Adrenal gland (tissue), 12 donors: ENCODE data around the gene RFLNA. TPM values are rescaled to one million over a fixed set of nuclear protein-coding genes. Genes with fewer than 3 reads are reported as not detected.
A peak's percentile ranks its signal among the peaks of the same experiment; 100 is the strongest.

Experiments used
- DNase-seq, 7 donors: peaks; one replicate each; pipeline ENCODE4 v3.0.0-alpha.2; 2019 to 2020
- H3K27ac ChIP-seq, 5 donors: fragments of 200-600 bp; sonication (generic) in 4 of 5; 1 replicate in 3 of 5; 2 replicates in 2 of 5; pipeline versions ENCODE4 v1.5.1 to v1.8.0; 2016 to 2020; ENCODE audit warnings: mild to moderate bottlenecking in 1 of 5
- H3K27me3 ChIP-seq: fragments of 200-600 bp; 2 replicates; pipeline ENCODE4 v1.8.0; 2021
- H3K36me3 ChIP-seq, 2 donors: fragments of 200-600 bp; replicated peaks in 1 of 2; 1 replicate in 1 of 2; 2 replicates in 1 of 2; pipeline versions ENCODE4 v1.5.1 to v1.8.0; 2018 to 2022
- H3K4me1 ChIP-seq, 2 donors: fragments of 200-600 bp; replicated peaks in 1 of 2; 1 replicate in 1 of 2; 2 replicates in 1 of 2; pipeline versions ENCODE4 v1.5.1 to v1.8.0; 2018 to 2021
- H3K4me3 ChIP-seq, 4 donors: fragments of 200-600 bp; sonication (generic) in 3 of 4; one replicate each; pipeline ENCODE4 v1.5.1; 2016 to 2018
- H3K9me3 ChIP-seq, 3 donors: fragments of 200-600 bp; sonication (generic) in 1 of 3; replicated peaks in 1 of 3; 1 replicate in 2 of 3; 2 replicates in 1 of 3; pipeline versions ENCODE4 v1.5.1 to v1.8.0; 2016 to 2021
- POLR2A ChIP-seq, 2 donors: fragments of 450-650 bp; IDR thresholded peaks; one replicate each; pipeline ENCODE4 v1.6.1; 2017; ENCODE audit warnings: antibody characterized with exemption in 2 of 2, mild to moderate bottlenecking in 2 of 2, moderate library complexity in 1 of 2
- WGBS, 4 donors: extraction: QIAGEN DNeasy Blood & Tissue Kit in 2 of 4; methylation state at CpG; one replicate each; pipeline versions ENCODE4 v1.1.5 to v1.1.7; 2013 to 2017; 5-methylcytosine and 5-hydroxymethylcytosine counted together
- intact Hi-C, 2 donors: fragments of 100-400 bp; cut with DNase I; formaldehyde crosslinking; loops; one replicate each; pipeline versions ENCODE4 v1.14.1 to v1.15.0; 2022 to 2023
- polyA plus RNA-seq, 3 donors: library from polyadenylated mRNA; stranded (reverse); fragments of 200-250 nt in 2 of 3; fragments of 350-450 nt in 1 of 3; fragmentation: Illumina TruSeq in 1 of 3; extraction: RNeasy Lipid Tissue Mini Kit (QIAGEN cat#74804) in 1 of 3; gene quantifications; one replicate each; pipeline ENCODE4 v1.2.3, GENCODE V29; 2013 to 2014
- total RNA-seq, 9 donors: library from RNA; depleted of rRNA in 4 of 9; stranded (reverse); fragments of >200 nt in 4 of 9; fragments of 120-200 nt in 1 of 9; fragmentation: NEBNext Ultra II Directional in 1 of 9; extraction: Animal tissue kit (Norgen Biotek cat#: 25700) in 1 of 9; gene quantifications; one replicate each; pipeline versions ENCODE4 v1.1.0 to v1.2.4, GENCODE V29; 2013 to 2023
- TF ChIP-seq, protein P1 (sequence below), 6 experiments: fragments of 450-650 bp in 4 of 6; fragments of 200-600 bp in 2 of 6; sonication (generic) in 1 of 6; IDR thresholded peaks; 1 replicate in 5 of 6; 2 replicates in 1 of 6; pipeline versions ENCODE4 v1.5.1 to v1.8.0; 2016 to 2021; ENCODE audit warnings: antibody characterized with exemption in 6 of 6, mild to moderate bottlenecking in 2 of 6, moderate library complexity in 1 of 6
- donor health status: healthy with polysubstance abuse.
- donor health status: Bipolar disorder and iron deficiency.
- donor health status: DM: yes; HTN: yes; CAD: no.
- donor health status: DM: no; HTN: no; CAD: no.
- donor health status: DM: no; HTN: no; CAD: no.
- donor health status: DM: yes; HTN: yes; CAD: no.

The RFLNA gene
- total and polyA plus RNA-seq, 12 donors, result 0.38 to 3.9 (median 1.4) TPM; not detected in 1

DNA sequence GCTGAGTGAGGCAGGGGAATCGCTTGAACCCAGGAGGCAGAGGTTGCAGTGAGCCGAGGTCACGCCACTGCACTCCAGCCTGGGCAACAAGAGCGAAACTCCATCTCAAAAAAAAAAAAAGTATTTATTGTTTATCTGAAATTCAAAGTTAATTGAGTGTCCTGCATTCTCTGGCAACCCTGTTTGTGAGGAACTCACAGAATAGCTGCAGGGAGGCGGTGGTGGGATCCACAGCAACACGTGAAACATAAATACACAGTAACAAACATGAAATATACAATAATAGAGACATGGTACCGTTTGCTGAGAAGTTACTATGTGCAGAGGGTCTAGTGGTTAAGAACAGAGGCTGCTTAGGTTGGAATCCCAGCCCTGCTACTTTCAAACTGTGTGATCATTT, 43.7 kb upstream of the RFLNA start:
- TF ChIP-seq POLR2A (IDR thresholded peaks at IDR 0.05), result no peak
- TF ChIP-seq, protein P1, sequence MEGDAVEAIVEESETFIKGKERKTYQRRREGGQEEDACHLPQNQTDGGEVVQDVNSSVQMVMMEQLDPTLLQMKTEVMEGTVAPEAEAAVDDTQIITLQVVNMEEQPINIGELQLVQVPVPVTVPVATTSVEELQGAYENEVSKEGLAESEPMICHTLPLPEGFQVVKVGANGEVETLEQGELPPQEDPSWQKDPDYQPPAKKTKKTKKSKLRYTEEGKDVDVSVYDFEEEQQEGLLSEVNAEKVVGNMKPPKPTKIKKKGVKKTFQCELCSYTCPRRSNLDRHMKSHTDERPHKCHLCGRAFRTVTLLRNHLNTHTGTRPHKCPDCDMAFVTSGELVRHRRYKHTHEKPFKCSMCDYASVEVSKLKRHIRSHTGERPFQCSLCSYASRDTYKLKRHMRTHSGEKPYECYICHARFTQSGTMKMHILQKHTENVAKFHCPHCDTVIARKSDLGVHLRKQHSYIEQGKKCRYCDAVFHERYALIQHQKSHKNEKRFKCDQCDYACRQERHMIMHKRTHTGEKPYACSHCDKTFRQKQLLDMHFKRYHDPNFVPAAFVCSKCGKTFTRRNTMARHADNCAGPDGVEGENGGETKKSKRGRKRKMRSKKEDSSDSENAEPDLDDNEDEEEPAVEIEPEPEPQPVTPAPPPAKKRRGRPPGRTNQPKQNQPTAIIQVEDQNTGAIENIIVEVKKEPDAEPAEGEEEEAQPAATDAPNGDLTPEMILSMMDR (IDR thresholded peaks at IDR 0.05), result no peak
- 86 to 92% (median 90%) methylated on average over 7 of the region's 7 CpGs for WGBS, 4 donors
- intact Hi-C loops, result no loop called here

DNA sequence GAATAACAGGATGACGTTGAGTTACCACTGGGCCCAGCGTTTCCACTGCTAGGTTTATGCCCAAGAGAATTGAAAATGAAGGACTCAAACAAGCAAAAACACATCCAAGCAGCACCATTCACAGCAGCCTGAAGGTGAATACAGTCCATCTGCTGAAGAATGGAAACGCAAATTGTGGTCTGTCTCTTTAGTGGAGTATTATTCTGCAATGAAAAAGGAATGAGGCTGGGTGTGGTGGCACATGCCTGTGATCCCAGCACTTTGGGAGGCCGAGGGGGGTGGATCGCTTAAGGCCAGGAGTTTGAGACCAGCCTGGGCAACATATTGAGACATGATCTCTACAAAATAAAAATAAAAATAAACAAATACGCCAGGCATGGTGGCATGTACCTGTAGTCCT, 41.9 kb upstream of the RFLNA start:
- DNase-seq, result no peak
- Histone ChIP-seq H3K36me3 (no peaks in the 10 kb centered on the region), H3K27me3 (no peaks in the 10 kb centered on the region), H3K9me3 (no peaks in the 10 kb centered on the region), H3K27ac (no peak overlapping the region), H3K4me1 (no peaks in the 10 kb centered on the region), H3K4me3 (no peak overlapping the region)
- TF ChIP-seq, protein P1 (IDR thresholded peaks at IDR 0.05), result no peak
- no peak for TF ChIP-seq POLR2A (IDR thresholded peaks at IDR 0.05)
- intact Hi-C loops, result no loop called here
- 92 to 95% (median 92%) methylated on average over 6 of the region's 6 CpGs for WGBS, 4 donors

More for the DNA sequence above, 43.7 kb upstream of the RFLNA start:
- H3K36me3 ChIP-seq, result no peaks in the 10 kb centered on the region
- DNase-seq, result no peak
- H3K4me1 ChIP-seq, result no peaks in the 10 kb centered on the region
- H3K27me3 ChIP-seq, result no peaks in the 10 kb centered on the region
- no peak overlapping the region for H3K27ac ChIP-seq
- H3K4me3 ChIP-seq, result no peak overlapping the region
- no peaks in the 10 kb centered on the region for H3K9me3 ChIP-seq

DNA sequence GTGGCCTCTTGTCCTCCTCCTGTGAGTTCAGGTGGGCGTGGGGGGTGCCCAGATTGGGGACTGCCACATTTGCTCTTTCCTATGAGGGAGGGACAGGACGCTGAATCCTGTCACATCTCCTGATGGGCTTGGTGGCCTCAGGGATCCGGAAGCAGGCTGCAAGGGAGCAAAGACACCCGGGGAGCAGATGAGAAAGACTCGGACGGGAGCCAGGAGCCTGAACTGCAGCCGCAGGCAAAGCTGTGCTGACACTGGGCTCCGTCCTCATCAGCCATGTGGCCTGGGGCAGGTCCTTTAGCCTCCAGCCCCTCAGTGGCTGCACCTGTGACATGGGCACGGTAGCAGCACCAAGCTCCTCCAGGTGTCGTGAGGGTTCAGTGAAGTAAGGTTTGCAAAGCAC, 40.8 kb upstream of the RFLNA start:
- WGBS, 4 donors, result 78 to 92% (median 90%) methylated on average over 6 to 10 of the region's 10 CpGs
- Histone ChIP-seq H3K4me3 (no peak overlapping the region), H3K27me3 (no peaks in the 10 kb centered on the region), H3K9me3 (no peaks in the 10 kb centered on the region), H3K36me3 (no peaks in the 10 kb centered on the region), H3K4me1 (peaks cover 0 to 3% of the 10 kb centered on the region in 2 donors), H3K27ac (no peak overlapping the region)
- no peak for DNase-seq
- intact Hi-C loops, result no loop called here
- no peak for TF ChIP-seq POLR2A (IDR thresholded peaks at IDR 0.05)
- TF ChIP-seq, protein P1 (IDR thresholded peaks at IDR 0.05), result no peak

DNA sequence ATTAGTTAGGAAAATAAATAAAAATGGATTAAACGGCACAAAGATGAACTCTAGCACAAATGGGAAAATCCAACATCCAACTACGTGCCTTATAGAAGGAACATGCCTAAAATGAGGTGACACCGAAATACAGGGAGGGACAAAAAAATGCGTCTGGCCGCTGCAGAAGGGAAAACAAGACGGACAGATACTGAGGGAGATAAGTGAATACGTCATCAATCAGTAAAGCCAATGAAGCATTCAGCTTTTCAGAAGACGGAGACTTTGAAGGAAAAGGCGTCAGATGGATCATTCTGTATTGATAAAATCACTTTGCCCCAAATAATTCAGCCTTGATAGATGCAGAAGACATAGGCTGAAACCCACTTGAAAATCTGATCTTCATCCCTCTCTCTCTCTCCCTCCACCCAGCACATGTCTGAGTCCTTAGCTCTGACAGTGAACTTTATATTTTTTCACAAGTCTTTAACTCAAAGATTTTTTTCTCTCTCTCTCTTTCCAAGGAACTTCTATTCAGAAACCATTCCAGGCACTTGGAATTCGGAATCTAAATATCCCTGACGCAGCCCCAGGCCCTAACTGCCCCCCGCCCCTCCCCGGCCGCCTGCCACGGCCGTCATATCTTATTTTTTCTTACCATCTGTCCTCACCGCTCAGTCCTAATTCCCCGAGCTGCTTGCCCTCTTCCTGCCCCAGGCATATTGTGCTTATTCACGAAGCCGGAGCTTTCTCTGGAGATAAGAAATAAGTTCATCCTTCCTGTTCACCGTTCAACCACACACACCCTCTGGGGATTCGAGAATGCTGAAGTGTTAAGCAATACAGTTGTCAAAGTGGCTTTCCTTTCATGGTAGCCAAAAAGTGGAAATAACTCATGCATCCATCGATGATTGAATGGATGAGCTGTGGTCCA, 35.5 kb upstream of the RFLNA start:
- Histone ChIP-seq H3K27ac (no peak overlapping the region), H3K36me3 (no peaks in the 10 kb centered on the region), H3K27me3 (no peaks in the 10 kb centered on the region), H3K4me1 (peaks cover 0 to 7% of the 10 kb centered on the region in 2 donors), H3K9me3 (no peaks in the 10 kb centered on the region), H3K4me3 (peak overlapping the region in 1 of 4 donors; percentile 7)
- WGBS, 4 donors, result 24 to 29% (median 27%) methylated on average over 23 of the region's 23 CpGs
- TF ChIP-seq POLR2A (IDR thresholded peaks at IDR 0.05), result no peak
- TF ChIP-seq, protein P1 (IDR thresholded peaks at IDR 0.05), result no peak
- intact Hi-C loops, result no loop called here
- peak in 5 of 7 donors; percentile 17 to 63 (median 33) for DNase-seq
